ENCODE measurements around the gene MVB12B.

MVB12B gene

DNA sequence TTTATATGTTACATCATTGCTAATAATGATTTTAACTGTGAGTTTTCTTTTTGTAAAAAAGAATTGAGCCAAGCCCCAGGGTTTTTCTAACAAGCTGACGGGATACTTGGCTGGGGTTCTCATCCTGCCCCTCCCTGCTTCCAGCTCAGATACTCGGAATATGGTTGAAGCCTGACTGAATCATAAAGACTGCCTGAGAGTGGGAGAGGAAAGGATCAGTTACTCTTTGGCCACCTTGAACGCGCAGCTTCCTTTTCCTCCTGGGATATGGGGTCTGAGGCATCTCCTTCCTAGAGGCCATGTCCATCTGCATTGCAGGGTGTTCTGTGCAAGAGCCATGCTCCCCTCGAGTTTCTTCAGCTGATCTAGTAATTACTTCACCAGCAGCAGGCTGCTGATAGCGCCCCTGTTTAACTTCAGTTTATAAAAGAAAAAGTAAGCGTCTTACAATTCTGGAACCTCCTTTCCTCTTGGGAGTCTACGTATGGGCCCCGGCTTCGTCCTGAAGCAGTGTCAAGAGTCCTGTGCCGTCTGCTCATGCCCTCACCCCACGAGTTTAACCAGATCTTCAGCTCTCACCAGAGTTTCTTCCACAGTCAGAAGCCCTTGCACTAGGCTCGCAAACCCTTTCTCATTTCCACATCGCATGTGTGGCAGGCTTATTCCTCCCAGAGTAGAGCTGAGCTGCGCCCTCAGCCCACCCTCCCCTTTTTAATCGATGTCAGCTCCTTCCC, 130.0 kb downstream of the MVB12B start:
- in situ Hi-C loops (cut with HindIII; ENCODE audit: low pct_ligation_motif_present, low sequenced_read_pairs), result no loop called here
- TF ChIP-seq, protein P1, sequence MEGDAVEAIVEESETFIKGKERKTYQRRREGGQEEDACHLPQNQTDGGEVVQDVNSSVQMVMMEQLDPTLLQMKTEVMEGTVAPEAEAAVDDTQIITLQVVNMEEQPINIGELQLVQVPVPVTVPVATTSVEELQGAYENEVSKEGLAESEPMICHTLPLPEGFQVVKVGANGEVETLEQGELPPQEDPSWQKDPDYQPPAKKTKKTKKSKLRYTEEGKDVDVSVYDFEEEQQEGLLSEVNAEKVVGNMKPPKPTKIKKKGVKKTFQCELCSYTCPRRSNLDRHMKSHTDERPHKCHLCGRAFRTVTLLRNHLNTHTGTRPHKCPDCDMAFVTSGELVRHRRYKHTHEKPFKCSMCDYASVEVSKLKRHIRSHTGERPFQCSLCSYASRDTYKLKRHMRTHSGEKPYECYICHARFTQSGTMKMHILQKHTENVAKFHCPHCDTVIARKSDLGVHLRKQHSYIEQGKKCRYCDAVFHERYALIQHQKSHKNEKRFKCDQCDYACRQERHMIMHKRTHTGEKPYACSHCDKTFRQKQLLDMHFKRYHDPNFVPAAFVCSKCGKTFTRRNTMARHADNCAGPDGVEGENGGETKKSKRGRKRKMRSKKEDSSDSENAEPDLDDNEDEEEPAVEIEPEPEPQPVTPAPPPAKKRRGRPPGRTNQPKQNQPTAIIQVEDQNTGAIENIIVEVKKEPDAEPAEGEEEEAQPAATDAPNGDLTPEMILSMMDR (IDR thresholded peaks at IDR 0.05; ENCODE audit: low read depth, low read length, missing control alignments), result no peak
- H3K27ac ChIP-seq, result no peak overlapping the region
- H3K27me3 ChIP-seq (replicated peaks), result no peaks in the 10 kb centered on the region
- H3K36me3 ChIP-seq (replicated peaks), result no peaks in the 10 kb centered on the region
- no peak for DNase-seq
- H3K4me3 ChIP-seq (ENCODE audit: low read depth, low read length), result no peak overlapping the region

DNA sequence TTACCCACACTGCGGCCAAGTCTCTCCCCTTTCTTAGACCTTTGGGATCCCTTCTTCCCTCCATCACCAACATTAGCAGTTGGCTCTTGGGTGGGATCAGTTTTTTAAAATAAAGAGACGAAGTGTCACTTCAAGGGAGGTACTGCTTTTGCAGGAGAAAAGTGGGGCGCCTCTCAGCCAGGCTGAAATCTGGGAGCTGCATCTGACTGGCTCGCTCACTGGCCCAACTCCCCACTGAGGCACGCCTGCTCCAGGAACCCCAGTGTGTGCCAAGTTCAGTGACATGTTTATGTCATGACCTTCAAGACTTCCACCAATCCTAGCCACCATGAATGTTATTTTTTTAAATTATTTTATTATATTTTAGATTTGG, 130.5 kb downstream of the MVB12B start:
- H3K36me3 ChIP-seq (replicated peaks), result no peaks in the 10 kb centered on the region
- DNase-seq, result no peak
- H3K27ac ChIP-seq, result no peak overlapping the region
- H3K27me3 ChIP-seq (replicated peaks), result no peaks in the 10 kb centered on the region
- in situ Hi-C loops (cut with HindIII; ENCODE audit: low pct_ligation_motif_present, low sequenced_read_pairs), result no loop called here
- TF ChIP-seq, protein P1 (IDR thresholded peaks at IDR 0.05; ENCODE audit: low read depth, low read length, missing control alignments), result no peak
- no peak overlapping the region for H3K4me3 ChIP-seq (ENCODE audit: low read depth, low read length)

DNA sequence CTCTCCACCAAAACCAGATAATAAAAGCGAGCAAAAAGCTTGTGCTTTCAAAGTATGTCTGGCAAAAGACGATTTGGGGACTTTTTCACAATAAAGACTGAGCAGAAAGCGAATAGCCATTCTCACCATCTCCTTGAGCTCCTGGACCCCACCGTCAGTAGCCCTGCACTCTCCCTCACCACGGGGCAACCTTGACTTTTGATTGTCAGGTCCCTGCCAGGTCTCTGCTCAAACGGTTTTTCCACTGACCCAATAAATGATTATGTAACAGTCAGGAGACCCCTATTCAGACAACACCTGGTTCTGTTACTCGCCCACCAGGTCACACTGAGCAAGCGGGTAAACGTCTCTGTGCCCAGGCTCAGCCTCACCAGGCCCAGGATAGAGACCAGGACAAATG, 131.3 kb downstream of the MVB12B start:
- Histone ChIP-seq H3K27me3 (replicated peaks) (no peaks in the 10 kb centered on the region), H3K36me3 (replicated peaks) (no peaks in the 10 kb centered on the region), H3K27ac (no peak overlapping the region), H3K4me3 (ENCODE audit: low read depth, low read length) (no peak overlapping the region)
- in situ Hi-C loops (cut with HindIII; ENCODE audit: low pct_ligation_motif_present, low sequenced_read_pairs), result no loop called here
- DNase-seq, result no peak
- TF ChIP-seq, protein P1 (IDR thresholded peaks at IDR 0.05; ENCODE audit: low read depth, low read length, missing control alignments), result no peak

DNA sequence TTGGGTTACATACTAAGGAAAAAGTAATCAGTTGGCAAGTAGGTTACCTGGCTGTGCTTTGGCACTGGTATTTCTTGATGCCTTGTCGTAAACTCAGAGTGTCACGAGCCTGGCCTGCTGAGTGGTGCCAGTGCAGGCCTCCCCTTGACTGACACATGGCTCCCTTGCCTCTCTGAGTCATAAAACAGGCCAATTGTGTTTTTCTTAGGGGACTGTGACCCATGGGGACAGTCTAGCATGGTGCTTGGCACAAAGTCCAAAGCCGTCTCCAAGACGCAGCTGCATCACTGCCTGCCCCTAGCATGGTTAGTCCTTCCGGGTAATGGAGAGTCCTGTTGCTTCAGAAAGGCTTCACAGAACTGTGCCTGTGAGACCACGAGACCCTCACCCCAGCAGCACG, 132.5 kb downstream of the MVB12B start:
- in situ Hi-C loops (cut with HindIII; ENCODE audit: low pct_ligation_motif_present, low sequenced_read_pairs), result no loop called here
- Histone ChIP-seq H3K27me3 (replicated peaks) (no peaks in the 10 kb centered on the region), H3K36me3 (replicated peaks) (no peaks in the 10 kb centered on the region), H3K4me3 (ENCODE audit: low read depth, low read length) (no peak overlapping the region), H3K27ac (no peak overlapping the region)
- no peak for DNase-seq
- TF ChIP-seq, protein P1 (IDR thresholded peaks at IDR 0.05; ENCODE audit: low read depth, low read length, missing control alignments), result no peak

DNA sequence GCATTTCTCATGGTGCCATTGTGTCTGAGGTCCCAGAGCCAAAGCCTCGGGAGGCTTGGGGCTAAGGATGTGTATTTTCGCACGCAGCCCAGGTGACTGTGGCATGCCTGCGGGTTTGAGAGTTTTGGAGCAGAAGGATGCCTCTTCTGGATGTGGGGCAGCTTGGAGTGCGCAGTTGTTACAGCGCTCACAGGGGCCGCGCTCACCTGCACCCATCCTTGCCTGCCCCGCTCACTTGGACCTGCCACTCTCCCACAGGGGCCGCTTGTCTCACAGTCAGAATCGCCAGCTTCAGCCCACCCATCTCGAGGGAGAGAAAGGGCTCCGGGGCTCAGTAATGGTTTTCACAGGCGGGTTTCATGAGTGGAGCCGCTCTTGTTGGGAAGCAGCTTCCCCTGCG, 132.9 kb downstream of the MVB12B start:
- TF ChIP-seq, protein P1 (IDR thresholded peaks at IDR 0.05; ENCODE audit: low read depth, low read length, missing control alignments), result no peak
- Histone ChIP-seq H3K27ac (no peak overlapping the region), H3K36me3 (replicated peaks) (no peaks in the 10 kb centered on the region), H3K4me3 (ENCODE audit: low read depth, low read length) (no peak overlapping the region), H3K27me3 (replicated peaks) (no peaks in the 10 kb centered on the region)
- DNase-seq, result no peak
- in situ Hi-C loops (cut with HindIII; ENCODE audit: low pct_ligation_motif_present, low sequenced_read_pairs), result no loop called here
